ENCODE data around the gene DPYSL3.
A peak's percentile ranks its signal among the peaks of the same experiment; 100 is the strongest.

Gene DPYSL3

GRCh38 chr5:147359581-147359980 is 150.3 kb downstream of the DPYSL3 start:
- no CpG with 5 or more reads among the region's 2 CpGs for WGBS (ENCODE audit: extremely low coverage, insufficient coverage, insufficient read length)
- H3K4me1 ChIP-seq (ENCODE audit: control insufficient read depth in 1 of 2, insufficient read depth in 2 of 2, low read length in 2 of 2): no peaks in the 10 kb centered on the region

DNA sequence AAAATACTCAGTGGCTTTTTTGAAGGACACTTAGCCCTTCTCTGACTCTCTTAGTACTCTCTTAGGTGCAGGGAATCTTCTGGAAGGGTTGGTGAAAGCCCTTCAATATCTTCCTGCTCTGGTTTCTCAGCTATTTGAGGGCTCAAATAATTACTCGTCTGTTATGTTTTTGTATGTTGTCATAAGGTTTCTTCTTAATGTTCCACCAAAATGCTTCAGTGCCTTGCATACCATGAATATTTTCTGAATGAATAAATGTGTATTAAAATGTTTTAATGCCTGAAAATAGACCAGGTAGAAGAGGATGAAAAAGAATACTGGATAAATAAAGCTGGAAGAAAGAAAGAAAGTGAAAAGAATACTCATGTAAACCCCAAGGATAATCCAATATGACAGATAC is 150.8 kb downstream of the DPYSL3 start:
- Histone ChIP-seq H3K27me3 (ENCODE audit: insufficient read depth, low read length) (no peaks in the 10 kb centered on the region), H4K91ac (ENCODE audit: low read depth, low read length) (no peak overlapping the region)

More at GRCh38 chr5:147359581-147359980, 150.3 kb downstream of the DPYSL3 start:
- Histone ChIP-seq H3K4me3 (ENCODE audit: low read depth, low read length) (no peak overlapping the region), H3K18ac (ENCODE audit: low read length) (no peak overlapping the region), H2BK5ac (ENCODE audit: low read depth, low read length, poor library complexity) (no peak overlapping the region), H3K14ac (ENCODE audit: low read length) (no peak overlapping the region), H3K4me2 (ENCODE audit: low read length) (no peak overlapping the region), H4K8ac (ENCODE audit: low read depth, low read length) (no peak overlapping the region), H2AFZ (ENCODE audit: insufficient read depth, low read length, poor library complexity) (no peak overlapping the region), H2AK5ac (ENCODE audit: low read length) (no peak overlapping the region), H4K12ac (ENCODE audit: low read depth, low read length) (no peak overlapping the region), H3K27ac (ENCODE audit: low read depth, low read length) (no peak overlapping the region), H3K27me3 (ENCODE audit: insufficient read depth, low read length) (no peaks in the 10 kb centered on the region), H3K79me1 (ENCODE audit: low read length) (no peaks in the 10 kb centered on the region), H4K91ac (ENCODE audit: low read depth, low read length) (no peak overlapping the region), H3K4ac (ENCODE audit: low read depth, low read length) (no peak overlapping the region), H2BK120ac (ENCODE audit: insufficient read depth, low read length, poor library complexity) (no peak overlapping the region), H3K9me3 (ENCODE audit: insufficient read depth, low read depth, low read length) (no peaks in the 10 kb centered on the region), H3K23ac (ENCODE audit: low read length) (no peak overlapping the region), H2BK12ac (ENCODE audit: low read length) (no peak overlapping the region), H3K79me2 (ENCODE audit: control insufficient read depth, insufficient read depth, low read length, poor library complexity) (no peaks in the 10 kb centered on the region), H3K9ac (ENCODE audit: low read length) (no peak overlapping the region), H3K36me3 (ENCODE audit: control insufficient read depth in 1 of 2, insufficient read depth in 2 of 2, low read length in 2 of 2) (no peaks in the 10 kb centered on the region)
- no peak for DNase-seq

GRCh38 chr5:147349241-147349640 is 160.6 kb downstream of the DPYSL3 start:
- Histone ChIP-seq H3K79me1 (ENCODE audit: low read length) (no peaks in the 10 kb centered on the region), H3K27ac (ENCODE audit: low read depth, low read length) (no peak overlapping the region), H3K4me3 (ENCODE audit: low read depth, low read length) (no peak overlapping the region), H4K8ac (ENCODE audit: low read depth, low read length) (no peak overlapping the region), H2BK12ac (ENCODE audit: low read length) (no peak overlapping the region), H4K12ac (ENCODE audit: low read depth, low read length) (no peak overlapping the region), H3K4me2 (ENCODE audit: low read length) (no peak overlapping the region), H3K27me3 (ENCODE audit: insufficient read depth, low read length) (no peaks in the 10 kb centered on the region), H3K4me1 (ENCODE audit: control insufficient read depth in 1 of 2, insufficient read depth in 2 of 2, low read length in 2 of 2) (no peaks in the 10 kb centered on the region), H3K14ac (ENCODE audit: low read length) (no peak overlapping the region), H3K23ac (ENCODE audit: low read length) (no peak overlapping the region), H2BK120ac (ENCODE audit: insufficient read depth, low read length, poor library complexity) (no peak overlapping the region), H3K79me2 (ENCODE audit: control insufficient read depth, insufficient read depth, low read length, poor library complexity) (no peaks in the 10 kb centered on the region), H3K9me3 (ENCODE audit: insufficient read depth, low read depth, low read length) (no peaks in the 10 kb centered on the region), H3K4ac (ENCODE audit: low read depth, low read length) (no peak overlapping the region), H2AFZ (ENCODE audit: insufficient read depth, low read length, poor library complexity) (no peak overlapping the region), H3K36me3 (ENCODE audit: control insufficient read depth in 1 of 2, insufficient read depth in 2 of 2, low read length in 2 of 2) (no peaks in the 10 kb centered on the region), H3K9ac (ENCODE audit: low read length) (no peak overlapping the region), H2AK5ac (ENCODE audit: low read length) (no peak overlapping the region), H2BK5ac (ENCODE audit: low read depth, low read length, poor library complexity) (no peak overlapping the region), H4K91ac (ENCODE audit: low read depth, low read length) (no peak overlapping the region), H3K18ac (ENCODE audit: low read length) (no peak overlapping the region)
- no CpG with 5 or more reads among the region's 2 CpGs for WGBS (ENCODE audit: extremely low coverage, insufficient coverage, insufficient read length)
- DNase-seq: no peak

More for the DNA sequence above, 150.8 kb downstream of the DPYSL3 start:
- WGBS (ENCODE audit: extremely low coverage, insufficient coverage, insufficient read length): no CpG with 5 or more reads among the region's 1 CpG
- H3K4me2 ChIP-seq (ENCODE audit: low read length): no peak overlapping the region
- no peaks in the 10 kb centered on the region for H3K79me1 ChIP-seq (ENCODE audit: low read length)
- H2AFZ ChIP-seq (ENCODE audit: insufficient read depth, low read length, poor library complexity): no peak overlapping the region
- no peak overlapping the region for H2AK5ac ChIP-seq (ENCODE audit: low read length)
- H3K23ac ChIP-seq (ENCODE audit: low read length): no peak overlapping the region
- no peak overlapping the region for H2BK12ac ChIP-seq (ENCODE audit: low read length)
- H4K12ac ChIP-seq (ENCODE audit: low read depth, low read length): no peak overlapping the region
- no peak overlapping the region for H3K9ac ChIP-seq (ENCODE audit: low read length)
- no peak overlapping the region for H3K4ac ChIP-seq (ENCODE audit: low read depth, low read length)
- H3K27ac ChIP-seq (ENCODE audit: low read depth, low read length): no peak overlapping the region
- H3K18ac ChIP-seq (ENCODE audit: low read length): no peak overlapping the region
- no peaks in the 10 kb centered on the region for H3K4me1 ChIP-seq (ENCODE audit: control insufficient read depth in 1 of 2, insufficient read depth in 2 of 2, low read length in 2 of 2)
- H3K4me3 ChIP-seq (ENCODE audit: low read depth, low read length): no peak overlapping the region
- H4K8ac ChIP-seq (ENCODE audit: low read depth, low read length): no peak overlapping the region
- H2BK120ac ChIP-seq (ENCODE audit: insufficient read depth, low read length, poor library complexity): no peak overlapping the region
- H3K36me3 ChIP-seq (ENCODE audit: control insufficient read depth in 1 of 2, insufficient read depth in 2 of 2, low read length in 2 of 2): no peaks in the 10 kb centered on the region
- no peak overlapping the region for H2BK5ac ChIP-seq (ENCODE audit: low read depth, low read length, poor library complexity)
- H3K79me2 ChIP-seq (ENCODE audit: control insufficient read depth, insufficient read depth, low read length, poor library complexity): no peaks in the 10 kb centered on the region
- H3K9me3 ChIP-seq (ENCODE audit: insufficient read depth, low read depth, low read length): no peaks in the 10 kb centered on the region
- no peak overlapping the region for H3K14ac ChIP-seq (ENCODE audit: low read length)
- no peak for DNase-seq

GRCh38 chr5:147348451-147348850 is 161.4 kb downstream of the DPYSL3 start:
- no peak overlapping the region for H2AFZ ChIP-seq (ENCODE audit: insufficient read depth, low read length, poor library complexity)
- no peak overlapping the region for H3K14ac ChIP-seq (ENCODE audit: low read length)
- H3K18ac ChIP-seq (ENCODE audit: low read length): no peak overlapping the region
- H2BK12ac ChIP-seq (ENCODE audit: low read length): no peak overlapping the region
- H3K79me2 ChIP-seq (ENCODE audit: control insufficient read depth, insufficient read depth, low read length, poor library complexity): no peaks in the 10 kb centered on the region
- H3K23ac ChIP-seq (ENCODE audit: low read length): no peak overlapping the region
- H3K27ac ChIP-seq (ENCODE audit: low read depth, low read length): no peak overlapping the region
- H3K4me2 ChIP-seq (ENCODE audit: low read length): no peak overlapping the region
- H2BK120ac ChIP-seq (ENCODE audit: insufficient read depth, low read length, poor library complexity): no peak overlapping the region
- H3K9me3 ChIP-seq (ENCODE audit: insufficient read depth, low read depth, low read length): no peaks in the 10 kb centered on the region
- H3K79me1 ChIP-seq (ENCODE audit: low read length): no peaks in the 10 kb centered on the region
- H3K36me3 ChIP-seq (ENCODE audit: control insufficient read depth in 1 of 2, insufficient read depth in 2 of 2, low read length in 2 of 2): no peaks in the 10 kb centered on the region
- no peak overlapping the region for H3K9ac ChIP-seq (ENCODE audit: low read length)
- H4K12ac ChIP-seq (ENCODE audit: low read depth, low read length): no peak overlapping the region
- no peak overlapping the region for H4K91ac ChIP-seq (ENCODE audit: low read depth, low read length)
- H2AK5ac ChIP-seq (ENCODE audit: low read length): no peak overlapping the region
- H2BK5ac ChIP-seq (ENCODE audit: low read depth, low read length, poor library complexity): no peak overlapping the region
- H3K27me3 ChIP-seq (ENCODE audit: insufficient read depth, low read length): no peaks in the 10 kb centered on the region
- WGBS (ENCODE audit: extremely low coverage, insufficient coverage, insufficient read length): no CpG with 5 or more reads among the region's 5 CpGs
- peak in 1 of 2 donors; percentile 6 for DNase-seq
- H4K8ac ChIP-seq (ENCODE audit: low read depth, low read length): no peak overlapping the region
- no peak overlapping the region for H3K4me3 ChIP-seq (ENCODE audit: low read depth, low read length)
- H3K4me1 ChIP-seq (ENCODE audit: control insufficient read depth in 1 of 2, insufficient read depth in 2 of 2, low read length in 2 of 2): no peaks in the 10 kb centered on the region
- no peak overlapping the region for H3K4ac ChIP-seq (ENCODE audit: low read depth, low read length)

All from trophoblast cell (in vitro differentiated cells and primary cell).